DOHH2 (cell line): ENCODE results near the gene PDE4D.

Source experiments
- EZH2phosphoT487 ChIP-seq: fragments of 200-600 bp; sonication (generic); IDR thresholded peaks from 2 replicates; pipeline ENCODE4 v1.6.1; 2017; ENCODE audit warnings: borderline replicate concordance, mild to moderate bottlenecking, antibody characterized with exemption, low read length, moderate library complexity, mixed read lengths
- TF ChIP-seq, protein P1 (sequence below): fragments of 200-600 bp; sonication (generic); IDR thresholded peaks from one replicate; pipeline ENCODE4 v1.5.1; 2014; ENCODE audit warnings: antibody characterized with exemption, mild to moderate bottlenecking, low read depth, low read length; ENCODE audit not compliant: poor library complexity, severe bottlenecking

DNA sequence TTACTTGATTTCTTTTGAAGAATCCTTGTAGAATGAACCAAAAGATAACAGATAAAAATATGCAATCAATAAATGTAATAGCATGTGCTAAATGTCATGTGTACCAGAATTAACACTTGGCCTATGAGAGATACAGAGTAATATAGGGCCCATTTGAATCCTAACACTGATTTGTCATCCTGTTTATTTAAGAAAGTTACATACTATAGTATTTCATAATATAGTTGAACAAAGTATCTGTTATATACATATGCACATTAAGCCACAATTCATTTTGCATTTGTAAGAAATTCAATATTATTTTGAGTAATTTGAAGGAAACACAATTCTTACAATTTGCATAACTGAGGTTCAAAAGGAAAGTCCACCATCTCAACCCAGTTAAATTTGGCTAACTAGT is 389.5 kb downstream of the PDE4D start:
- TF ChIP-seq, protein P1, sequence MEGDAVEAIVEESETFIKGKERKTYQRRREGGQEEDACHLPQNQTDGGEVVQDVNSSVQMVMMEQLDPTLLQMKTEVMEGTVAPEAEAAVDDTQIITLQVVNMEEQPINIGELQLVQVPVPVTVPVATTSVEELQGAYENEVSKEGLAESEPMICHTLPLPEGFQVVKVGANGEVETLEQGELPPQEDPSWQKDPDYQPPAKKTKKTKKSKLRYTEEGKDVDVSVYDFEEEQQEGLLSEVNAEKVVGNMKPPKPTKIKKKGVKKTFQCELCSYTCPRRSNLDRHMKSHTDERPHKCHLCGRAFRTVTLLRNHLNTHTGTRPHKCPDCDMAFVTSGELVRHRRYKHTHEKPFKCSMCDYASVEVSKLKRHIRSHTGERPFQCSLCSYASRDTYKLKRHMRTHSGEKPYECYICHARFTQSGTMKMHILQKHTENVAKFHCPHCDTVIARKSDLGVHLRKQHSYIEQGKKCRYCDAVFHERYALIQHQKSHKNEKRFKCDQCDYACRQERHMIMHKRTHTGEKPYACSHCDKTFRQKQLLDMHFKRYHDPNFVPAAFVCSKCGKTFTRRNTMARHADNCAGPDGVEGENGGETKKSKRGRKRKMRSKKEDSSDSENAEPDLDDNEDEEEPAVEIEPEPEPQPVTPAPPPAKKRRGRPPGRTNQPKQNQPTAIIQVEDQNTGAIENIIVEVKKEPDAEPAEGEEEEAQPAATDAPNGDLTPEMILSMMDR = no peak
- TF ChIP-seq EZH2phosphoT487 = no peak
